Measurements from ENCODE around the gene ZER1.
A peak's percentile ranks its signal among the peaks of the same experiment; 100 is the strongest.
"Not testable (repeated sequence)": the region's sequence is repeated elsewhere in the genome, so short reads cannot be mapped to it uniquely, and the experiment has no call there.

ZER1 gene

DNA sequence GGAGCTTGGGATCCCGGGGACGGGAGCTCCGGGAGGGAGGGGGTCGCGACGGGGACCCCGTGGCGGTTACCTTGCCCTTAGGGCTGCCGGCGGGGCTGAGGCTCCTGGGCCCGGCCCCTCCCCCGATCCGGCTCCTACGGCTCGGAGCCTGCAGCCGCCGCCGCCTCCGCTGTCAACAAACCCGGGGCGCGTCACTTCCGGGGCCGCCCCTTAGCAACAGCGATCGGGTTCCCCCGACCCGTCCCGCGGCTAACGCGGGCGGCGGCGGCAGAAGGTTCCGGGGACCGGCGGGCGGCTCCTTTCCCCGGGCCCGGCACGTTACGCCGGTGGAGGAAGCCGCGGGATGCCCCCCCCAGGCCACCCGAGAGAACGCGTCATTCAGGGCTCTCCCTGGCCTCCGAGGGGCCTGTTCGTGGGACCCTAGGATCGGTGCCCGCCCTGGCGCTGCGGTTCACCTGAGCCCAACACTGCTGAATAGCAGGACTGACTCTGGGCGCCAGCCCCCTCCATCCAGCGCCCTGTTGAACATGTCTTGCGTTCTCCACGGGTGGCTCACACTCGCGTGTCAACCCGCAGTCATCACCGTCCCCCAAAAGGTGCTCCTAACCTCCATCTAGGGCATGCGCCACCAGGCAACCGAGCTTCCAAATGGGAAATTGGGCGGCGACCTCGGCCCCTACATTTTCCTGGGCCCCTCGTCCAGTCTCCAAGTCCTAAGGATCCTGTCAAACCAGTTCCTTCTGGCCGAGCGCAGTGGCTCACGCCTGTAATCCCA lies at the start of gene ZER1:
ZER1 (minus strand) TSS at position 183 of the 775 bp plus-strand sequence. CDS start 16,362 bp downstream, outside the sequence.
- peak; percentile 85 for DNase-seq

GRCh38 chr9:128820665-128821583 lies 49.2 kb upstream of the ZER1 start:
- no peak for DNase-seq

DNA sequence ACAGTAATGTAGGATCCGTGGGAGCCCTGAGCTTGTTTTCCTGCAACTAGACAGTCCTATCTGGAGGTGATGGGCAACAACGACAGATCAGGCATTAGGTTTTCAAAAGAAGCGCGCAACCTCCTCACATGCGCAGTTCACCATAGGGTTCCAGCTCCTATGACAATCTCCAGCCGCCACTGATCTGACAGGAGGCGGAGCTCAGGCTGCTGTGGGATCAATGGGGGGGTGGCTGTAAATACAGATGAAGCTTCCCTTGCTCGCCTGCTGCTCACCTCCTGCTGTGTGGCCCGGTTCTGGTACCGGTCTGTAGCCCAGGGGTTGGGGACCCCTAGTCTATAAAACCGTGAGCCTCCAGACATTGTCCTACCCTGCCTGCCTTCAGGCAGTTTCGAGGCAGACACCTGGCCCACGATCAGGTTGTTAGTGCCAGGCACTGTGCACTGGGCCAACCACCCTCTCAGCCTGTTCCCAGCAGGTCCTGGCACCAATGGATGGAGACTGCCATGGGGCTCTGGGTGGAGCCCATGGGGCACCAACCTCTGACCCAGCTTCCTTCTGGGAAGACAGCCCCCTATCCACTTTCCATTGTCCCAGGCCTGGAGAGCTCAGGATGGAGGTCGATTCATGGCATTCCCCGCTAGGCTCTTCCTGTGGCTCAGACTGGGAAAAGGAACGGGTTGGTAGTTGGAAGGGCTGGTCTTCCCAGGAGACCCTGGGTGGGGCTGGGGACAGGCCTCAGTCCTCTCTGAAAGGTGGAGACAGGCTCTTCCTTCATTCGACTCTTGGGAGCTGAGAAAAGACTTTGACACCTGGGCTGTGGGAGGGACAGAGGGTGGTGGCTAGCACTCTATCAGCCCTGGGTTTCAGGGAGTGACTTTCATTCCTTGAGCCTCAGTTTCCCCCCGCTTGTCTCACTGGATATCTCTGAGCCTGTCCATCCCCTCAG lies 48.3 kb upstream of the ZER1 start:
- peak; percentile 79 for DNase-seq

GRCh38 chr9:128818839-128819715 lies 47.4 kb upstream of the ZER1 start:
- no peak for DNase-seq

GRCh38 chr9:128818099-128818838 lies 46.5 kb upstream of the ZER1 start, which contains the start of gene ENDOG:
Gene ENDOG (plus strand): TSS chr9:128818500. CDS start chr9:128818685, 185 bp downstream.
- peak; percentile 97 for DNase-seq

GRCh38 chr9:128810873-128811272 lies 39.1 kb upstream of the ZER1 start:
- no peak for DNase-seq

DNA sequence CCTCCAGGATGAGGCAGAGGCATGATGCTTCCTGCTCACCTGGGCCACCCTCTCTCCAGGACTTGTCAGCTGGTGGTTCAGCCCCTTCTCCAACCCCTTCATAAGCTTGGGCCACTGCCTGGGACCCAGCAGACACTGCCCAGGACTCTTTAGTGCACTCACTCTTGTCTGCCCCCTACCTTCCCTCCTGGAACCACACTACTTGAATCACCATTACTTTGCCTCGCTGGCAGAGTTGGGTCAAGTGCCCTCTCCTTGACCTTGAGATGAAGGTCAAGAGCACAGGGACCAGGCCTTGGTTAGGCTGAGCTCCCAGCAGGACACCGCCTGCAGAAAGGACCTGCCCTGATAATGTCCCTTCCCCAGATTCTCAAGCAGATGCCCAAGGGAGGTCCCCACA lies 38.1 kb upstream of the ZER1 start:
- no peak for DNase-seq

- no peak for DNase-seq
These were observed 37.4 kb upstream of the ZER1 start for GRCh38 chr9:128809036-128809599.

GRCh38 chr9:128808543-128808942 lies 36.8 kb upstream of the ZER1 start:
- DNase-seq = no peak

GRCh38 chr9:128807827-128808226 lies 36.1 kb upstream of the ZER1 start:
- no peak for DNase-seq

GRCh38 chr9:128805661-128806060 lies 33.9 kb upstream of the ZER1 start:
- no peak for DNase-seq

GRCh38 chr9:128802482-128802881 lies 30.8 kb upstream of the ZER1 start:
- DNase-seq = no peak

DNA sequence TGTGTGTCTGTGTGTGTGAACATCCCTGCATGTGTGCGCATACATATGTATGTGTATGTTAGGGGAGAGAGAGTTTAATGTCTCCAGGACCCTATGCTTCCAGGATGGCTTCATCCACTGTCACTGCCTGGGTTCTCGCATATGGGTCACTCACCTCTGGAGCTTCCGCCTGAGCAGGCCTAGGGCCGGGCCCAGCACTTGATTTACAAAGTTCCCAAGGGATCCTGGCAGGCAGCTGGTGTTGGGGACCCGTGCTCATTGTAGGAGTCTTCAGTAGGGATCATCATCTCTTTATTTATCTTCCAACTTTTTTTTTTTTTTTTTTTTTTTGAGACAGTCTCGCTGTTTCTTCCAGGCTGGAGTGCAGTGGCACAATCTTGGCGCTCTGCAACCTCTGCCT lies 28.3 kb upstream of the ZER1 start:
- no peak for DNase-seq

DNA sequence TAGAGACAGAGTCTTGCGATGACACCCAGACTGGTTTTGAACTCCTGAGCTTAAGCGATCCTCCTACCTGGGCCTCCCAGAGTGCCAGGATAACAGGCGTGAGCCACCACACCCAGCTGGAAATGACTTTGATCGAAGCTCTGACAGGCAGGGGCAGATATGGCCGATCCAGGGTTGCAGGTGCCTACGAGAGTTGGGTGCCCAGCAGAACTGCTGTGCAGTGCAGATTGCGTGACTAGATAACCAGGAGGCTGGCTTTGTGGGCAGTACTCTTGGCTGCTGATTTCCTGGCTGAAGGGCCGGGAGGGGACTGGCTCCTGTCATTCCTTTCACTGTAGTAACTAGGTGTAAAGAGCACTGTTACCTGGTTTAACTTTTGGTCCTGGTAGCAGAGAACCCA lies 27.2 kb upstream of the ZER1 start:
- no peak for DNase-seq

- not testable (repeated sequence) for DNase-seq
These were observed 23.2 kb upstream of the ZER1 start for GRCh38 chr9:128794961-128795360.

DNA sequence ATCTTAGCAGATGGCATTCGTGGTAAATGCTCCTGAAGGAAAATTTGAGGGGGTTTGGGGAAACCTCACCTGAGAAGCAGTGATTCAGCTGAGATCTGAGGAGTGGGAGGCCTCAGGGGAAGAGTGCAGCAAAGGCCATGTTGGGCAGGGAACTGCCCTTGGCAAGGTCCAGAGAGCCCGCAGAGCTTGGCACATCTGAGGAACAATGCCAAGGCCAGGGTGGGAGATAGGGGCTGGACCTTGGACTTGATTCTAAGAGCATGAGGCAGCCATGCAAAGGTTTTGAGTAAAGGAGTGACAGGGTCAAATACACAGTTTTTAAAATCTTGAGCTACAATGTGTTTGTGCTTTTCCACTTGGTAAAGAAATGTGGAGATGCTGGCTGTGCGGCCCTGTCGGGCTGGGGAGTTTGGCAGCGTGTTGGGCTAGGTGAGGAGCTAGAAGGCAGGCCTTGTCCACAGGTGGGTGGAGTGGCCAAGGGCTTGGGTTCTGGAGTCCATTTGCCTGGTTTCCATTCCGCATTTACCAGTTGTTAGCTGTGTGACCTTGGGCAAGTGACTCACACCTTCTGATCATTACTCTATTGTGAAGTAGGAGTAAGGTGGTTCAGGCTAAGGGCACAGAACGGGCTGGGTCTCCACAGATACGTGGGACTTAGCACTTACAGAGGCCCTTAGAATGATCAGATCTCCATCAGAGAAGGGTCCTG lies 21.4 kb upstream of the ZER1 start:
- no peak for DNase-seq

DNA sequence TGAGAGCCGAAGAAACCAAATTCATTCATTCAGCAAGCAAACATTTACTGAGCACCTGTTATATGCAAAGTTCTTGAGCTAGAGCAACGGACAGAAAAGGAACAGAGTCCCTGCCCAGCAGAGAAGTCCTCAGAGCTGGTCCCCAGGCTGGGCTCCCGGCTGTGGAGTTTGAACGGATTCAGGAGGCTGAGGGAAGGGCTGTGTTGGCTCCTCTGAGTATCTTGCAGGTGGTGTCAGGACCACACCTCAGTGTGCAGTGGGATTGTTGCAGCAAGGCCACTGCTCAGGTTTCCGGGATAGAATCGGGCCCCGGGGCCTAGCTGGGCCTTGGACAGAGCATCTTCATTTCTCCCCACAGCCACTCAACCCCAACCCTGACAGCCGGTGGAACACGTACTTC lies 20.4 kb upstream of the ZER1 start:
- DNase-seq = no peak

DNA sequence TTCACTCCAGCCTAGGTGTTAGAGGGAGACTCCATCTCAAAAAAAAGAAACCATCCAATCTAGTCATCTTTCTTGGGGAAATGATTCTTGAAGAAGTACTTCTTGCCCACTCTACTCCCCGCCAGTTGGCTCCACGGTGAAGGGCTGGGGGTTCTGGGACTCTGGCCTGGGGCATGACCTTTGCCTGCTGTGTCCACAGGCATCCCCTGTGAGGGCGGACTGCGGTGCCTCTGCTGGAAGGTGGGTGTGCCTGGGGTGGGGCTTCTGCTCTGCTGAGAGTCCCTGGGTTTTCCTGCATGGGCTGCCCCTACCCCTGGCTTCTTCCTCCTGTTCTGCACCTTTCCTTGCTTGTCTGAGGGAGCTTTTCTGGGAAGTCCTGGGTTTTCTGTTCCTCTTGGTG lies 18.8 kb upstream of the ZER1 start:
- DNase-seq = no peak

- DNase-seq = no peak
These were observed 16.7 kb upstream of the ZER1 start for GRCh38 chr9:128788445-128788844.

DNA sequence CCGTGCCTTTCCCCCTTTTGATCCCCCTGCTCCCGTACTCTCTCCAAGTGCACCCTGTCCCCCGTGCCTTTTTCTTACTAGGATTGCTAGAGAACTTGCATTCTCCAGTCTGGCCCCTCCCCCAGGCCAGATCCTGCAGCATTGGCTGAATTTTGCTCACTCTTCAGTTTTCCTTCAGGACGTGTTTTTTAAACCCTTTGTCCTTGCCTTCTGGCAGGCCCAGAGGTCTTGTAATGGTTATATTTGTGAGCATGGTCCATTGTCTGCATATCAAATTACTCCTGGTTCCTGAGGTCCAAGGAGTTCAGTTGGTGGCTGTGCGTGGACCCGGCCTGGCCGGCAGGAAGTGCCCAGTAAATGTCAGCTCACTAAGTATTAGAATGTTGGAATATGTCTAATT lies 15.9 kb upstream of the ZER1 start:
- DNase-seq = no peak

All from NCI-H510A treated with DMSO at 0.1 percent for 48 hours (cell line).